H1 (cell line): Measurements from ENCODE around the gene SEPTIN5. TPM values are rescaled to one million over a fixed set of nuclear protein-coding genes. Genes with fewer than 3 reads are reported as not detected.

ENCODE experiments used
- CTCF ChIA-PET: fragments of 300-600 bp; sonication (Branson Sonifier 250); formaldehyde crosslinking; loops from one replicate; lab custom pipeline; 2021; ENCODE audit not compliant: partially characterized antibody; lab: Charles Lee
- POLR2A ChIA-PET: fragments of 300-600 bp; sonication (Branson Sonifier 250); formaldehyde crosslinking; loops from one replicate; lab custom pipeline; 2021; ENCODE audit warnings: inconsistent platforms; ENCODE audit not compliant: partially characterized antibody; lab: Charles Lee
- DNase-seq, 2 experiments: peaks; one replicate each; pipeline versions ENCODE4 v3.0.0 to v3.0.0-alpha.2; 2010 to 2022; ENCODE audit warnings: low spot score in 2 of 2, low read depth in 1 of 2, mixed read lengths in 1 of 2
- FAIRE-seq: peaks from 2 replicates; lab custom pipeline; 2011; peaks lifted over from hg19 to GRCh38; lab: Jason Lieb, UNC
- H2AFZ ChIP-seq: 2 replicates; pipeline ENCODE4 v1.8.1; 2012; ENCODE audit warnings: low read length, inconsistent platforms
- H2AK5ac ChIP-seq: 2 replicates; pipeline ENCODE4 v1.6.1; 2013; ENCODE audit warnings: low read depth, low read length
- H2BK120ac ChIP-seq: replicated peaks from 2 replicates; pipeline ENCODE3; 2013; ENCODE audit warnings: low read depth, low read length, inconsistent platforms
- H2BK12ac ChIP-seq: 2 replicates; pipeline ENCODE4 v1.6.1; 2013; ENCODE audit warnings: low read depth, low read length
- H2BK15ac ChIP-seq: 2 replicates; pipeline ENCODE4 v1.6.1; 2013; ENCODE audit warnings: low read length
- H2BK20ac ChIP-seq: 2 replicates; pipeline ENCODE4 v1.6.1; 2013; ENCODE audit warnings: low read length
- H2BK5ac ChIP-seq: 2 replicates; pipeline ENCODE4 v1.6.1; 2013; ENCODE audit warnings: low read depth, low read length
- H3K14ac ChIP-seq: 2 replicates; pipeline ENCODE4 v1.6.1; 2013; ENCODE audit warnings: inconsistent platforms; ENCODE audit not compliant: insufficient read length
- H3K18ac ChIP-seq: 2 replicates; pipeline ENCODE4 v1.6.1; 2013; ENCODE audit warnings: low read length; ENCODE audit errors: extremely low read depth
- H3K23ac ChIP-seq: 2 replicates; pipeline ENCODE4 v1.6.1; 2013; ENCODE audit warnings: inconsistent platforms; ENCODE audit not compliant: insufficient read length
- H3K23me2 ChIP-seq: 2 replicates; pipeline ENCODE4 v1.6.1; 2013; ENCODE audit warnings: low read depth, low read length
- H3K27ac ChIP-seq: 2 replicates; pipeline ENCODE4 v1.6.1; 2011; ENCODE audit warnings: low read depth, low read length, inconsistent platforms
- H3K27me3 ChIP-seq, 4 experiments: replicated peaks in 1 of 4; 1 replicate in 1 of 4; 2 replicates in 3 of 4; pipeline versions ENCODE4 v1.6.1 to v1.8.1; 2011 to 2013; ENCODE audit warnings: low read length in 3 of 4, mild to moderate bottlenecking in 3 of 4, inconsistent platforms in 2 of 4, mixed read lengths in 2 of 4, moderate library complexity in 1 of 4; ENCODE audit not compliant: control insufficient read depth in 3 of 4, insufficient read depth in 3 of 4; ENCODE audit errors: extremely low read depth in 1 of 4
- H3K36me3 ChIP-seq, 4 experiments: 2 replicates each; pipeline versions ENCODE4 v1.6.1 to v1.8.1; 2011 to 2013; ENCODE audit warnings: mild to moderate bottlenecking in 4 of 4, low read length in 3 of 4, moderate library complexity in 2 of 4, control low read depth in 1 of 4, inconsistent platforms in 1 of 4; ENCODE audit not compliant: insufficient read depth in 4 of 4, control insufficient read depth in 2 of 4
- H3K4ac ChIP-seq: replicated peaks from 2 replicates; pipeline ENCODE3; 2013; ENCODE audit warnings: low read length, low read depth, mixed read lengths, inconsistent platforms; ENCODE audit not compliant: insufficient read length
- H3K4me1 ChIP-seq, 4 experiments: replicated peaks in 1 of 4; 1 replicate in 1 of 4; 2 replicates in 3 of 4; pipeline versions ENCODE4 v1.6.1 to v1.8.1; 2011 to 2013; ENCODE audit warnings: low read length in 3 of 4, inconsistent platforms in 2 of 4, mixed read lengths in 1 of 4; ENCODE audit not compliant: insufficient read depth in 4 of 4, control insufficient read depth in 3 of 4
- H3K4me2 ChIP-seq, 2 experiments: 2 replicates each; pipeline versions ENCODE4 v1.6.1 to v1.8.1; 2011 to 2013; ENCODE audit warnings: low read depth in 2 of 2, low read length in 2 of 2, control low read depth in 1 of 2, inconsistent platforms in 1 of 2, mild to moderate bottlenecking in 1 of 2; ENCODE audit not compliant: insufficient read depth in 1 of 2
- H3K4me3 ChIP-seq, 4 experiments: fragments of 200-600, 300-600 bp in 1 of 4; sonication (generic), shearing (Covaris generic), sonication (Bioruptor Twin) in 1 of 4; 2 replicates each; pipeline versions ENCODE4 v1.5.1 to v1.8.1; 2011 to 2016; ENCODE audit warnings: low read length in 4 of 4, low read depth in 3 of 4, control low read depth in 2 of 4, inconsistent platforms in 2 of 4, mild to moderate bottlenecking in 2 of 4, mixed read lengths in 1 of 4, moderate library complexity in 1 of 4; ENCODE audit not compliant: insufficient read depth in 2 of 4; ENCODE audit errors: extremely low read depth in 1 of 4
- H3K56ac ChIP-seq: replicated peaks from 2 replicates; pipeline ENCODE3; 2013; ENCODE audit warnings: low read depth, mild to moderate bottlenecking, mixed read lengths, low read length, inconsistent platforms; ENCODE audit not compliant: insufficient read length
- H3K79me1 ChIP-seq: 2 replicates; pipeline ENCODE4 v1.6.1; 2013; ENCODE audit warnings: low read depth, low read length, control low read depth
- H3K79me2 ChIP-seq, 2 experiments: 2 replicates each; pipeline versions ENCODE4 v1.6.1 to v1.8.1; 2012 to 2013; ENCODE audit warnings: low read length in 2 of 2, mild to moderate bottlenecking in 2 of 2, inconsistent platforms in 1 of 2; ENCODE audit not compliant: insufficient read depth in 2 of 2, control insufficient read depth in 1 of 2
- H3K9ac ChIP-seq, 4 experiments: replicated peaks in 1 of 4; 1 replicate in 1 of 4; 2 replicates in 3 of 4; pipeline versions ENCODE4 v1.6.1 to v1.8.1; 2011 to 2013; ENCODE audit warnings: low read depth in 3 of 4, low read length in 3 of 4, control low read depth in 2 of 4, mild to moderate bottlenecking in 2 of 4, moderate library complexity in 2 of 4, inconsistent platforms in 1 of 4; ENCODE audit errors: extremely low read depth in 1 of 4
- H3K9me3 ChIP-seq, 2 experiments: 2 replicates each; pipeline versions ENCODE4 v1.6.1 to v1.8.1; 2012 to 2013; ENCODE audit warnings: mild to moderate bottlenecking in 2 of 2, moderate library complexity in 2 of 2, control low read depth in 1 of 2, inconsistent platforms in 1 of 2, low read depth in 1 of 2, low read length in 1 of 2, mixed read lengths in 1 of 2; ENCODE audit not compliant: insufficient read depth in 2 of 2
- H4K20me1 ChIP-seq, 2 experiments: replicated peaks in 1 of 2; 2 replicates each; pipeline versions ENCODE3 to v1.8.1; 2011 to 2013; ENCODE audit warnings: inconsistent platforms in 2 of 2, low read length in 2 of 2, mild to moderate bottlenecking in 1 of 2; ENCODE audit not compliant: insufficient read depth in 2 of 2, control insufficient read depth in 1 of 2
- H4K5ac ChIP-seq: 2 replicates; pipeline ENCODE4 v1.6.1; 2013; ENCODE audit warnings: low read length, low read depth, mixed read lengths, inconsistent platforms; ENCODE audit not compliant: insufficient read length
- H4K8ac ChIP-seq: 2 replicates; pipeline ENCODE4 v1.8.0; 2013; ENCODE audit warnings: mild to moderate bottlenecking, moderate library complexity, low read length, inconsistent platforms; ENCODE audit not compliant: insufficient read depth; ENCODE audit errors: extremely low read depth
- H4K91ac ChIP-seq: replicated peaks from 2 replicates; pipeline ENCODE3; 2013; ENCODE audit warnings: low read length, mixed read lengths, inconsistent platforms; ENCODE audit not compliant: insufficient read length
- BACH1 ChIP-seq: IDR thresholded peaks from 2 replicates; pipeline ENCODE4 v1.6.1; 2012; ENCODE audit warnings: low read length, improper control_type of control experiment
- KDM1A ChIP-seq: fragments of 200-600, 300-600 bp; sonication (generic); IDR thresholded peaks from 2 replicates; pipeline ENCODE4 v1.7.1; 2016; ENCODE audit warnings: mild to moderate bottlenecking, low read length, borderline replicate concordance
- RNF2 ChIP-seq: fragments of 200-900, 300-1000 bp; sonication (generic); IDR thresholded peaks from 2 replicates; pipeline ENCODE4 v1.7.1; 2016; ENCODE audit warnings: borderline replicate concordance, low read depth, mild to moderate bottlenecking, antibody characterized with exemption, low read length; ENCODE audit not compliant: poor library complexity, severe bottlenecking; ENCODE audit errors: missing control alignments
- TEAD4 ChIP-seq: IDR thresholded peaks from 2 replicates; pipeline ENCODE4 v1.6.1; 2012; ENCODE audit warnings: low read depth, low read length, inconsistent platforms, mixed read lengths
- ZNF274 ChIP-seq: IDR thresholded peaks from 2 replicates; pipeline ENCODE4 v1.7.0; 2012; ENCODE audit warnings: low read length, borderline replicate concordance; ENCODE audit errors: extremely low read depth
- WGBS, 2 experiments: shearing (Covaris generic) in 1 of 2; methylation state at CpG; one replicate each; pipeline versions ENCODE4 v1.1.6 to v1.1.7; 2013 to 2015; ENCODE audit warnings: low lambda C conversion rate in 2 of 2, mixed read lengths in 2 of 2, inconsistent platforms in 1 of 2, low coverage in 1 of 2, missing lambda C conversion rate in 1 of 2; ENCODE audit not compliant: insufficient replicate concordance in 2 of 2, insufficient coverage in 1 of 2, insufficient read length in 1 of 2; ENCODE audit errors: extremely low coverage in 1 of 2, missing lambda C conversion rate in 1 of 2; 5-methylcytosine and 5-hydroxymethylcytosine counted together
- polyA plus RNA-seq, 7 experiments: library from polyadenylated mRNA; depleted of rRNA in 3 of 7; stranded (reverse) in 5 of 7; unstranded in 2 of 7; fragments of >200 nt in 5 of 7; fragments of 200-250 nt in 2 of 7; gene quantifications; 1 replicate in 5 of 7; 2 replicates in 1 of 7; 4 replicates in 1 of 7; pipeline versions ENCODE4 v1.2.1 to v1.2.3, GENCODE V29; 2011 to 2013; ENCODE audit warnings: missing spikeins in 2 of 7, mixed read lengths in 2 of 7
- total RNA-seq: library from RNA; stranded (reverse); fragmentation: NEBNext Ultra II Directional; extraction: Animal tissue kit (Norgen Biotek cat#: 25700); gene quantifications from 2 replicates; pipeline ENCODE4 v1.2.1, GENCODE V29; 2021

The SEPTIN5 gene
- total and polyA plus RNA-seq, 2 of the 8 experiments (the other 6 are each of a cell fraction or from before 2014, with no cell fraction given), result 6.0 to 8.6 TPM

DNA sequence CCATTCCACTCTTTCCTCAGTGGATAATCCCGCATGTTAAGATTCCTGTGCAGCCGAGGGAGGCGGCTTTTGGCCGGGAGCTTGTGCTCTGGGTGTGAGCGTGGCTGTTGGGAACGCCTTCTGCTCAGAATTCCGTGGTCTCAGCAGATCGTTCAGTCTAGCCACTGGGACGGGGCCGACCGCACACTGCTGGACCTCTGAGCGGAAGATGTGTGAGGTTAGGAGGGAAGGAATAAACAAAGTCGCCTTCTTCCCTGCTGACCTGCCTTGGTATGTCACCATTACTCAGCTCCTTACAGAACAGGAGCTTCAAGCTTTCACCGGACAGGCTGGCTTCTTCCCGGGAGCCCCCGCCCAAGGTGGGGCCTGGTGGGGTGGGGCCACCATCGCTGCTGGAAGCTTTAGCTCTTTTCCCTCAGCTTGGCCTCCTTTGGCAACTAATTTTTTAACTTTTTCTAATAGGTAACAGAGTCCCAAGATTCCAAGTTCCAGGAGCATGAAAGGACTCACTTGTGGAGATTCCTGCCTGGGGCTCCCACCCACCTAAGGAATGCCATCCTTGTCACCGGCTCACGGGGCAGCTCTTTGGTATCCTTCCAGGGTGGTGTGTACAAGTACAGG, 22.5 kb upstream of the SEPTIN5 start:
- Histone ChIP-seq H4K91ac (peak overlapping the region; percentile 79), H3K23me2 (no peaks in the 10 kb centered on the region), H3K36me3 (no peaks in the 10 kb centered on the region), H3K23ac (no peak overlapping the region), H4K20me1 (no peaks in the 10 kb centered on the region), H3K4me3 (no peak overlapping the region), H3K9me3 (no peaks in the 10 kb centered on the region), H2BK120ac (no peak overlapping the region), H3K27ac (no peak overlapping the region), H2AFZ (peak overlapping the region; percentile 91), H2BK12ac (peak overlapping the region; percentile 70), H3K18ac (peak overlapping the region; percentile 63; the same call in 1 of the 2 replicates), H2BK5ac (no peak overlapping the region), H3K14ac (no peak overlapping the region), H3K79me1 (no peaks in the 10 kb centered on the region), H3K79me2 (no peaks in the 10 kb centered on the region), H3K4me1 (peaks cover 0 to 11% (median 5%) of the 10 kb centered on the region in 4 experiments; a peak in 6 of 7 replicates), H3K56ac (no peak overlapping the region), H2BK15ac (peak overlapping the region; percentile 36), H3K9ac (0 out of 7 replicates have a peak overlapping the region, but pooled peaks of 1 of the 4 experiments have one; percentile 8), H4K8ac (no peak overlapping the region; the same call in 1 of the 2 replicates), H3K27me3 (no peaks in the 10 kb centered on the region), H4K5ac (no peak overlapping the region), H3K4ac (no peak overlapping the region), H3K4me2 (peak overlapping the region in 1 of 2 experiments; percentile 25; a peak in 1 of 4 replicates), H2BK20ac (peak overlapping the region; percentile 13; the same call in 1 of the 2 replicates), H2AK5ac (no peak overlapping the region)
- FAIRE-seq (no peak), DNase-seq (no peak)
- WGBS, 2 experiments, result 62% methylated on average over 19 of the region's 19 CpGs; no CpG with 5 or more reads in 1 of the 2 experiments
- ChIA-PET POLR2A (interaction anchor here (0.6 to 1.3 kb wide), 5 partner anchors 12 to 133 kb away, joined by 3 to 5 read pairs (median 4); no protein-coding TSS in a partner anchor), CTCF (interaction anchor here (0.5 to 6.5 kb wide), 5 partner anchors 9 to 62 kb away, joined by 3 to 76 read pairs (median 6); no protein-coding TSS in a partner anchor)
- TF ChIP-seq ZNF274 (no peak), KDM1A (no peak), RNF2 (no peak), TEAD4 (peak; percentile 59; the same call in 1 of the 2 replicates), BACH1 (no peak)
